SK-MEL-5 (cell line): ENCODE measurements around the gene PSMC6. TPM values are rescaled to one million over a fixed set of nuclear protein-coding genes. Genes with fewer than 3 reads are reported as not detected.
"Not testable (repeated sequence)": the region's sequence is repeated elsewhere in the genome, so short reads cannot be mapped to it uniquely, and the experiment has no call there.

Experiments used
- DNase-seq: peaks from one replicate; pipeline ENCODE4 v3.0.0-alpha.2; 2016; ENCODE audit warnings: low read depth, low spot score
- in situ Hi-C: cut with HindIII; loops from 2 replicates; pipeline ENCODE4 v1.10.0; 2016; ENCODE audit warnings: low sequenced_read_pairs, high pct_unique_total_duplicates, low pct_unique_long_range_greater_than_20kb
- total RNA-seq: library from RNA; depleted of rRNA; stranded (reverse); fragments of >200 nt; shearing (Covaris generic); gene quantifications from 2 replicates; pipeline ENCODE4 v1.2.3, GENCODE V29; 2014

Gene PSMC6
- total RNA-seq, 1 experiment from 2014 or later, result 132 TPM

DNA sequence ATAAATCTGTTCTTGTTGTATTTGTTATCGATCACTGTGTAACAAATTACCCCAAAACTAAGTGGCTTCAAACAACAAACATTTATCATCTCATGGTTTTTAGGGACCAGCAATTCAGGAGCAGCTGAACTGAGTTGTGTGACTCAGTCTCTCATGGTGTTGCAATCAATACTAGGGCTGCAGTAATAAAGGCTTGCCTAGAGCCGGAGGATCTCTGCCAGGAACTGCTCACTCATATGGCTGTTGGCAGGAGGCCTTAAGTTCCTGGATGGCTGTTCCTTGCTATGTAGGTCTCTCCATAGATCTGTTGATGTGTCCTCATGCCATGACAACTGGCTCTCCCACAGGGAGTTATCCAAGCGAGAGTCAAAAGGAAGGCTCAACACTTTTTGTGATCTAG lies 3.8 kb upstream of the PSMC6 start:
- in situ Hi-C loops, result no loop called here
- peak; percentile 4 for DNase-seq

DNA sequence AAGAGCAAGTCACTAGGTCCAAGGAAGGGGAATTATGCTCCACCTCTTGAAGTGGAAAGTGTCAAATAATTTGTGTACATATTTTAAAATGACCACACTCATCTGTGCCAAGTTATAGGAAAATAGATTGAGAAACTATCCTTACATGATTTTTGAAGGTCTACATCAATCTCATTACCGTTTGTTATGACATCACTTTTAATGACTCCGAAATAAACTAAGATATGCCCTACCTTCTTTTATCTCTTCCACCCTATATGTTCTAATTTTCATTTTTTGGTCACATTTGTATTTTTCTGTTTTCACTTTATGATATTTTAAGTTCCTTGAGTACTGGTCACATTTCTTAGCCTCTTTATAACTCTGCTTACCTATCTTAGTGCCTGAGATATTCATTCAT lies 3.3 kb upstream of the PSMC6 start:
- DNase-seq, result no peak
- in situ Hi-C loops, result no loop called here

DNA sequence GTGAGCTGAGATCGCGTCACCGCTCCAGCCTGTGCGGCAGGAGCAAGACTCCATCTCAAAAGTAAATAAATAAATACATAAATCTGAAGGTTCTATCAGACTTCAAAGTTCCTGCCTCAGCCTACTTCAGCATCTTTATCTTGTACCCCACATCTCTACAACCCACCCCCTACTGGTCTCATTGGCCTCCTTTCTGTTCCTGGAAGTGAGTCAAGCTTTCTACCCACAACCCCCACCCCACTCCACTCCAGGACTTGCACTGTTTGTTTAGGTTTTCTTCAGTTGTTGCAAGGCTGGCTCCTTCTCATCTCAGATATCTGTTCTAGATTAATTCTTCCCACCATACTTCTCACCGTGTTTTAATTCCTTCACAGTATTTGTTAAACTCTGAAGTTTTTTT lies 714 bp upstream of the PSMC6 start:
- no peak for DNase-seq
- in situ Hi-C loops, result no loop called here

DNA sequence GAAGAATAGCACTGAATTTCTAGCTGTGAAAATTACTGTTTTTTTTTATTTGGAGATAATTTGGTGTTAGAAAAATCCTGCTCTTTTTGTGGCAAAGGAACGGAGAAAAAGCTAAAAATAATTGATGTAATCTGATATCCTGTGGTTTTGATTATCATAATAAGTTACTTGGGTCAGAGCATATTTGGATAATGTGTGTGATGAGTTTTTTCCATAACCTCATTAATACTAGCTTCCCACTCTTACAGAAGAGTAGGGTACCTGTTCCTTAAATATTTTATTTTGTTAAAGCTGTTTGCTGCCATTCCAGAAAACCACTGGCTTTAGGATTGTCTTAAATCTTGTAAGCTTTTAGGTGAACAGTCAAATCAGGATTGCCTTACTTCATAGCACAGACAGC lies 4.7 kb downstream of the PSMC6 start:
- in situ Hi-C loops, result no loop called here
- DNase-seq, result no peak

DNA sequence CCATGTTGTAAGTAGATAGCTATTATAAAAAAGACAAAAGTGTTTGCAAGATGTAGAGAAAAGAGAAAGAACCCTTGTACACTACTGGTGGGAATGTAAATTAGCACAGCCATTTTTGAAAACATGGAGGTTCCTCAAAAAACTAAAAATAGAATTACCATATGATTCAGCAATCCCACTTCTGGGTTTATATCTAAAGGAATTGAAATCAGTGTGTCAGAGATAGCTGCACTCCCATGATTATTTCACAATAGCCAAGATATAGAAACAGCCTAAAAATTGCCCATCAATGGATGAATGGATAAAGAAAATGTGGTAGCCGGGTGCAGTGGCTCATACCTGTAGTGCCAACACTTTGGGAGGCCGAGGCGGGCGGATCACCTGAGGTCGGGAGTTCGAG lies 9.2 kb downstream of the PSMC6 start:
- in situ Hi-C loops, result no loop called here
- DNase-seq, result no peak

DNA sequence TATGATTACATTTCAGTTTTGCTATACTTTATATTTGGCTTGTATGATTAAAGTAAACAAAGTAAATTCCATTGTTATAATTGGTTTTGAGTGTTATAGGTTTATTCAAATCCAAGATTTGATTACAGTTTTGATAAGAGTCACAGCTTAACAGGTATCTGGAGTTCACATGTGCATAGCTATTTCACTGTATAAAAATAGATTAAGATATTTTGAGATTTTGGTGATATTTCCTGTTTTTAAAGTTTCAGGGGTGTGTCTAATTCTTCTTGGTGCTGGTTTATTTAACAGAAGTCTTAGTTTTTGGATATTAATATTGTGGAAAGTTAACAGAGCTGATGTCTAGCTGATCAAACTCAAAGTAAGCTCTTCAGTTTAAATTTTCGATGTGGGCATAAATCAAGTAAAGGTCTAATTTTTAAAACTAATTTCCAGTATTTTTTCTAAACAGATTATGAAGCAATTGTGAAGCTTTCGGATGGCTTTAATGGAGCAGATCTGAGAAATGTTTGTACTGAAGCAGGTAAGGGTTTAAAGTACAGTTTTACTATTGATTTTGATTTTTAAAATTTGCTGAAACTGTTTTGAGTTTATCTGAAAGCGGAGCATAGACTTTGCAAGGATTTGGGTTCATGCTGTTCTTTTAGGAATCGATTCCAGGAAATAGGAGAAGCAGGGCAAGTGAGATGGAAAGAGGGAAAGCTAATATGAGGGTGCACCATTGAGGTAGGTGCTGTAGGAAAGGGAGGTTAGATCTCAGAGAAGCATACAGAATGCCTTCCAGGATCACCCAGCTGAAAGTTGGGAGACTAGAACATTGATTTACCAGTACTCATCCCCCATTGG lies 16.7 kb downstream of the PSMC6 start:
- DNase-seq, result no peak
- in situ Hi-C loops, result no loop called here

DNA sequence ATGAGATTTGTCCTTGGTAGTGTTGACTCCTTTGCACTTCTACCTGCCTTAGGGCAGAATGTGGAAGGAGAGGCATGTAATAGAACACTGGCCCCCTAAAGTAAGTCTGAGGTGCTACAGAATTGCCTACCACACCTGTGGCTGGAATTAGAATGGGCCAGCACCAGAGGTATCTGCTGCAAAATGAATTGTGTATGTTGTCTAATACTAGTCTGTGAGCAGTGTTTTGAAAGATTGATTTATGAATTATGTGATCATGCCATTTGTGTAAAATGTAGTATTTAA lies 17.3 kb downstream of the PSMC6 start:
- in situ Hi-C loops, result no loop called here
- DNase-seq, result no peak

DNA sequence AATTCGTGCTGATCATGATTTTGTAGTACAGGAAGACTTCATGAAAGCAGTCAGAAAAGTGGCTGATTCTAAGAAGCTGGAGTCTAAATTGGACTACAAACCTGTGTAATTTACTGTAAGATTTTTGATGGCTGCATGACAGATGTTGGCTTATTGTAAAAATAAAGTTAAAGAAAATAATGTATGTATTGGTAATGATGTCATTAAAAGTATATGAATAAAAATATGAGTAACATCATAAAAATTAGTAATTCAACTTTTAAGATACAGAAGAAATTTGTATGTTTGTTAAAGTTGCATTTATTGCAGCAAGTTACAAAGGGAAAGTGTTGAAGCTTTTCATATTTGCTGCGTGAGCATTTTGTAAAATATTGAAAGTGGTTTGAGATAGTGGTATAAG lies 20.5 kb downstream of the PSMC6 start:
- in situ Hi-C loops, DNase-seq: not testable (repeated sequence)

DNA sequence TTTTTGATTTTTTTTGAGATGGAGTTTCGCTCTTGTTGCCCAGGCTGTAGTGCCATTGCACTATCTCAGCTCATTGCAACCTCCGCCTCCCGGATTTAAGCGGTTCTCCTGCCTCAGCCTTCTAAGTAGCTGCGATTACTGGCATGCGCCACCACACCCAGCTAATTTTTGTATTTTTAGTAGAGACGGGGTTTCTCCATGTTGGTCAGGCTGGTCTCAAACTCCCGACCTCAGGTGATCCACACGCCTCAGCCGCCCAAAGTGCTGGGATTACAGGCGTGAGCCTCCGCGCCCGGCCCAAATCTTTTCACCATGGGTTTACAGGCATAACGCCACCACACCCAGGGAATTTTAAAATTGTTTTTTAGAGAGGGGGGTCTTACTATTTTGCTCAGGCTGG lies 22.0 kb downstream of the PSMC6 start:
- in situ Hi-C loops, DNase-seq: not testable (repeated sequence)

DNA sequence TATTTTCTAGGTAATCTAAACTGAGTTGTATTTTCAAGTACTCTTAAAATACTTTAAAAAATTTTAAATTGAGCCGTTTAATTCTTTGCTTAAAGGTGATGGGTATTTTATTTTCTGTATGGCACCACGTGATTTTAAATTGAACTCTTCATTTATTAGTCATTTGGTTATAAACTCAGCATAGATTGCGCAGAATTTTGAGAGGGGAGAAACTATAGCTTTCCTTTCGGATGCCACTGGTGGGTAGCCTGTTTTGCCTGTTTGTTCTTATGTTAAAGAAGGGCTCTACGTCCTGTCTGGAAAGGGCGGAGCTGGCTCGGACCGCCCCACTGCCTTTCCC lies 22.6 kb downstream of the PSMC6 start:
- no peak for DNase-seq
- in situ Hi-C loops, result no loop called here

DNA sequence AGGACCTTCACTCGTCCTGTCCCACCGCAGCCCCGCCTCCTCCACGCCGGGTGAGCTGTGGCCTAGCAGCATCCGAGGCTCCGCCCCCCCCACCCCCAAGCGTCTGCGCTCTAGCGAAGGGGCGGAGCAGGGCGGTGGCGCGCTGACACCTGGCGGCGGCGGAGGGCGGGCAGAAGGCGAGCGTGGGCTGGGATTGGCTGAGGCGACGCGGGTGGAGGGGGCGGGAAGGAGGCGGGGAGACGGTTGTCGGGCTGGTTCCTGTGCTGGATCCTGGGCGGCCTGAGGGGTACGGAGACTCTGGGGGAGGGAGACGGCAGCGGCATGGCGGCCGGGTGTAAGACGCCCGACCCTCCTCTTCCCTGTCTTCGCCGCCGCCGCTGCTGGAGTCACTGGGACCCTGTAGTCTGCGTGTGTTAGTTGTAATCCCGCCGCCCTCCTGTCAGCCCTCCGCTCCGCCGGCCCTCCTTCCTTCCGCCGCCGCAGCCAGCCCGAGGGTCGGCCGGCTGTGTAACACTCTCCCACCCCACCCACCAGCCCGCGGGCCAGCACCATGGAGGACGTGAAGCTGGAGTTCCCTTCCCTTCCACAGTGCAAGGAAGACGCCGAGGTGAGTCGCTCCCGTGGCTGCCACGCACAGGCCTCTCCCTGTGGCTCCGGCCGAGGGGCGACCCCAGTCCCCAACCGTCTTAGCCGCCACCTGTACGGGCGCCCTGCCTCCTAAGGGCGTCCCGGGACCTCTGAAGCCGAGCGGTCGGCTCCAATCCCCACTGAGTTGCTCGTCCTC lies 23.1 kb downstream of the PSMC6 start, which contains the start of gene STYX:
Gene STYX (plus strand): TSS at position 242 of the 784 bp plus-strand sequence. CDS start 309 bp downstream, at position 551.
- DNase-seq, result peak; percentile 97
- in situ Hi-C loops, result no loop called here

DNA sequence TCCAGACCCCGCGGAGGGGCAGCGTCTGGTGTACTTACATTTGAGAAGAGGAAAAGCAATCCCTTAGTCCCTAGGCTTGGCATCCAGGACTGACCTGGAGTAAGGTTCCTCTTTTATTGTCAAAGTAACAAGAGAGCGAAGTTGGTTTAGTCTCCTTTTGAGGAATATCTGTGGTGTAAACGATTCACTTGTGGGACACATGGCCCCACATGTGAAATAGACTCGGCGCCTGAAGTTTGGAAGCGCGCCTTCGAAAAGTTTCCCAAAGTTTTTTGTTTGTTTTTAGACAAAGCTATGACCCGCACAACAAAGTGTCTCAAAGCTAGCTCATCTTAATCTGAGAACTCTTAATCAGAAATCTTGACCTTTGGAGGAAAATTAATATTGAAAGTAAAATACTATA lies 23.7 kb downstream of the PSMC6 start:
- in situ Hi-C loops, result no loop called here
- peak; percentile 25 for DNase-seq

DNA sequence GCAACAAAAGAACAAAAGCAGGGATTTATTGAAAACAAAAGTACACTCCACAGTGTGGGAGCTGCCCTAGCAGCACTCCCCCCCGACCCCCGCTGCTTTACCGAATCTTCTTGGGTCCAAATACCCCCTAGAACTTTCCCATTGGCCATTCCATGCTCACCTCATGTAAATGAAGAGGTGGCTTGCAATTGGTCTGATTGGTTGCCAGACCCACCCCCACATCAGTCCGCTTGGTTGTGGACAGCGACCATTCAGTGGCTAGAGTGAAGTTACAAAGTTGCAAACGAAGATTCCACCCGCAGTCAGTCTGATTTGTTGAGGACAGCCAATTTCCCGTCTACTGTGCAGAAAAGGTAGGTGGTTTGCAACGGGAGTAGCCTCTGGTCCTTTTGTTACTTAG lies 26.8 kb downstream of the PSMC6 start:
- in situ Hi-C loops, result no loop called here
- no peak for DNase-seq

DNA sequence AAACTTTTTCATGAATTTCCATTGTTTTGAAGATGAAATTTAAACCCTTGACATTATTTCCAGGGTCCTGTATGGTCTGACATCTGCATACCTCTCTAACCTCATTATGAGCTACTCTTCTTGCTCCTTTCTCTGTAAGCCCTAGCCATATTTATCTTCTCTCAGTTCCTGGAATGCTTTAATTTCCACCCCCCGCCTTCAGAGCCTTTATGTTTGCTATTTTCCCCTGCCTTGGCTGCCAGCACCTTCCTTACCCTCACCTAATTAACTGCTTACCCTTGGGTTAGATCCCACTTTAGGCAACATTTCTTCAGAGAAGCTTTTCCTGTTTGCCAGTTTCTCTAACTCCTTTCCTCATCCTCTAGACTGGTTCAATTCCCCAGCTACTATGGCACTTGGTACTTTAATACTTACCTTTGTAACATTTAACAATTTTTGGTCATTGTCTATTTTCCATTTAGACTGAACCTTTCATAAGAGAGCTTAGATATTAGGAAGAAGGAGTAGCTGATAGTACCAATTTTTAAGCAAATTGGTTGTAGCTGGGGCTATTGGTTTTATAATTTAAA lies 29.0 kb downstream of the PSMC6 start:
- in situ Hi-C loops, result no loop called here
- no peak for DNase-seq

DNA sequence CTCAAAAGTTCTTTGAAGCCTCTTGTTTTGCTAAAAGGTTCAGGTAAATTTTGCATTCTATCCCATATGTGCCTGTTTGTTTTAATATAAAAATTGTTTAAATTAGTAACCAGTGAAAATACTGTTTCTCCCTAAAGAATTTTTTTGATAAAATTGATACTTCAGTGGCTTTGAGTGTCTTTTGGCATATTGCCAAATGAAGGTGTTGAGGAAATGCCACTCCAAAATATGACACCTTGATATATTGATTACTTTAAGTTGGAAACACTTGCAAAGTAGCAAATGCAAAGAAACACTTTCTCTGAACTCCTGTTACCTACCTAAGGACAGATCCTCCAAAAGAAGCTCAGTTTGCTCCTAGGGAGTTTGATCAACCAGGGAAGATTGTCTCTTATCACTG lies 31.4 kb downstream of the PSMC6 start:
- in situ Hi-C loops, result no loop called here
- DNase-seq, result no peak

DNA sequence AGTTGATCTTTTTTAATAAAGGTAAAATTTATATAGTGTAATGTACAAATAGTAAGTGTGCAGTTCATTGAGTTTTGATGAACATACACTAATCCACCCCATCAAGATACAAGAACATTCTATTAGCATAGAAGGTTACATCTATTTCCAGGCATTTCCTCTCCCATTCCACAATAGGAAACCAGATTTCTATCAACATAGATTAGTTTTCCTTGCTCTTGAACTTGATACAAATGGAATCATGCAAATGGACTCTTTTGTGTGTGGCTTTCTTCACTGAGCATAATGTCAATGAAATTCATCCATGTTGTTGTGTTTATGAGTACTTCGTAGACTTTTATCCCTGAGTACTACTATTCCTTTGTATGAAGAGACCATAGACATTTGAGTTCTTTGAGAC lies 33.8 kb downstream of the PSMC6 start:
- in situ Hi-C loops, result no loop called here
- no peak for DNase-seq

DNA sequence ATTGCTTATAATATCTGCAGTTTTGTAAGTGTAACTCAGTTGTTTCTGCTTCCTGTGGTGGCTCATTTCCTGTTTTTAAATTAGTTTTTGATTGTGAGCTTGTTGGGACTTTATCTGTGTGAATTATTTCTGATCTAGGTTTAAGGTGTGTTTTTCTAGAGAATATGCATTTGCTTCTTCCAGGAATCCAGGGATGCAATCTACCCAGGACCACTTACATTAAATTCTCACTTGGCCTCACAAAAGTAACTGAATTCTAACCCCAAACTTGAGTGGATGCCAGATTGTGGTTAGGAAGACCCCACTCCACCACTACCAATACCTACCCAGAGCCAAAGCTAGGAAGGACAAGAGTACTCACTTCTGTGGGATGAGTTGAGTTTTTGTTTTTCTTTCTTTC lies 34.9 kb downstream of the PSMC6 start:
- in situ Hi-C loops, result no loop called here
- no peak for DNase-seq

DNA sequence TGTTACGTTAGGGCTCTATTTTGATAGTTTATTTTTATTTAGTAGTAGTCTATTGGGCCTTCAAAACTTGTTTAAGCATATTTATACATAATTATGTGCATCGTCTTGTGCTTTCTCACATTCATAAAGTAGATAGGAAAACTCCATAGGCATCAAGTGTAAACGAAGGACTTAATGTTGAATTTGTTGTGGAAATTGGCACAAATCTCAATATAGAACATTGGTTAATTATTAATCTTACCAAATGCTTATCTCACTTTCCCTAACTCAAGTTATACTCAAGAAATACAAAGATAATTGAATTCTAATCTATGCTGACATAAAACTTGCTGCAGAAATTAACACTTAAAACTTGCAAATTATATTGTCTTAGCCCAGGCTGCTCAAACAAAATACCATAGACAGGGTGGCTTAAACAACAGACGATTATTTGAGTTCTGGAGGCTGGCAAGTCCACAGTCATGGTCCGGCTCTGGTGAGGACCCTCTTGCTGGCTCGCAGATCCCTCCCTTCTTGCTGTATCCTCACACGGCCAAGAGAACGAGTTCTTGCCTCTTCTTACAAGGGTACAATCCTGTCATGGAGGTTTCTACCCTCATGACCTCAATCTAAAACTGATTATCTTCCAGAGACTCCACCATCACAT lies 41.8 kb downstream of the PSMC6 start:
- in situ Hi-C loops, result no loop called here
- no peak for DNase-seq
